GM19452 (cell line): ENCODE measurements around the gene S1PR4.
A peak's percentile ranks its signal among the peaks of the same experiment; 100 is the strongest.
"Not testable (repeated sequence)": the region's sequence is repeated elsewhere in the genome, so short reads cannot be mapped to it uniquely, and the experiment has no call there.

Source experiments
- ATAC-seq: cut with Tn5 transposase; IDR thresholded peaks from one replicate; pipeline ENCODE4 v1.9.1; 2021; ENCODE audit not compliant: unreplicated experiment

The S1PR4 gene

GRCh38 chr19:3151563-3152418 is 26.8 kb upstream of the S1PR4 start:
- ATAC-seq: no peak

DNA sequence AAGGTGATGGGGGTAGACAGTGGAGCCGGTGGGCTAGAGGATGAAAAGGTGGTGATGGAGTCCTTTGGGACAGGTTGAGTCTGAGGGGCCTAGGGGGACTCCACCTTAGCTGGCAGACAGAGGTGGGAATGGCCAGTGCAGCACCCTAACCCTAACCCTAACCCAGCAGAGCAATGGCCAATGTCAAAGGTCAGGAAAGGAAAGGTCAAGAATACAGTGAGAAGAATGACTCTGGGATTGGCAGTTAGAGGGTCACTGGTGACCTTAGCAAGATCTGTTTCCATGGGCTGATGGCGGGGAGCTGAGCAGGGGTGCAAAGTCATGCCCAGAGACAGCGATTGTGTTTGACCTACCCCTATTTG is 26.2 kb upstream of the S1PR4 start:
- ATAC-seq: no peak

DNA sequence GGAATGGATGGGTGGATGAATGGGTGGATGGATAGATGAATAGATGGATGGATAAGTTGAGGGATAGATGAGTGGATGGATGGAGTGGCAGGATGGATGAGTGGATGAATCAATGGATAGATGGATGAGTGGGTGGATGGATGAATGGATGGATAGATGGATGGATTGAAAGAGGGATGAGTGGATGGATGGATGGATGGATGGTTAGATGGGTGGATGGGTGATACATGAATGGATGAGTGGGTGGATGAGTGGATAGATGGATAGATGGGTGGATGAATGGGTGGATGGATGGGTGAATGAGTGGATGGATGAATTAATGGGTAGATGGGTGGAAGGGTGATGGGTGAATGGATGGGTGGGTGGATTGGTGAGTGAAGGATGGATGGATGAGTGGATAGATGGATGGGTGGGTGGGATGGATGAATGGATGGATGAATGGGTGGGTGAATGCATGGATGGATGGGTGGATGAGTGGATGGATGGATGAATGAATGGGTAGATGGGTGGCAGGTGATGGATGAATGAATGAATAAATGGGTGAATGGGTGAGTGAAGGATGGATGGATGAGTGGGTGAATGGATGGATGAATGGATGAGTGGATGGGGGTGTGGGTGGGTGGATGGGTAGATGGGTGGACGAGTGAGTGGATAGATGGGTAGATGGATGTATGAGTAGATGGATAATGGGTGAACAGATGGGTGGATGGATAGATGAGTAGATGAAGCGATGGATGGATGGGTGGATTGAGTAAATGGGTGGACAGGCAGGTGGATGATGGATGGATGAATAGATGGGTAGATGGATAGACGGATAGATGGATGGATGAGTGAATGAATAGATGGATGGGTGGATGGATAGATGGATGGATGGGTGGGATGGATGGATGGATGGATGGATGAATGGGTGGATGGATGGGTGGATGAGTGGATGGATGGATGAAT is 25.0 kb upstream of the S1PR4 start:
- no peak for ATAC-seq

- ATAC-seq: not testable (repeated sequence)
Measured at GRCh38 chr19:3154447-3154846, 24.1 kb upstream of the S1PR4 start.

- ATAC-seq: peak; percentile 78
Measured at GRCh38 chr19:3154957-3155736, 23.4 kb upstream of the S1PR4 start.

DNA sequence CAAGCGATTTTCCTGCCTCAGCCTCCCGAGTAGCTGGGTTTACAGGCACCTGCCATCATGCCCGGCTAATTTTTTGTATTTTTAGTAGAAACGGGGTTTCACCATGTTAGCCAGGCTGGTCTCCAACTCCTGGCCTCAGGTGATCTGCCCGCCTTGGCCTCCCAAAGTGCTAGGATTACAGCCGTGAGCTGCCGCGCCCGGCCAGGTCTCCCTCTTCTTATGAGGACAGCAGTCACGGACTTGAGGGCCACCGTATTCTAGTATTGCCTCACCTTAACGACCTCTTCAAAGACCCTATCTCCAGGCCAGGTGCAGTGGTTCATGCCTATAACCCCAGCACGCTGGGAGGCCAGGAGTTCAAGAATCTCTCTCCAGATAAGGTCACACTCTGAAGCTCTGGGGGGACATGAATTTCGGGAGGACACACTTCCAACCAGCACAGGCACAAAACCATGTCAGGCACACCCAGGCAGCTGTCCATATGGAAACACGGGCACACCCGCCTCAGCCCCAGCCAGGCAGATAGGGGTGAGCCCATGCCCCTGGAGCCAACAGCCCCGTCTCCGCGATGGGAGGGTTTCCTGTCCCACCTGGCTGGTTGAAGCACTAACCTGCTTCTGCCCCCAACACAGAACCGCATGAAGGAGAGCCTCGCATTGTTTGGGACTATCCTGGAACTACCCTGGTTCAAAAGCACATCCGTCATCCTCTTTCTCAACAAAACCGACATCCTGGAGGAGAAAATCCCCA is 21.3 kb upstream of the S1PR4 start:
- no peak for ATAC-seq

DNA sequence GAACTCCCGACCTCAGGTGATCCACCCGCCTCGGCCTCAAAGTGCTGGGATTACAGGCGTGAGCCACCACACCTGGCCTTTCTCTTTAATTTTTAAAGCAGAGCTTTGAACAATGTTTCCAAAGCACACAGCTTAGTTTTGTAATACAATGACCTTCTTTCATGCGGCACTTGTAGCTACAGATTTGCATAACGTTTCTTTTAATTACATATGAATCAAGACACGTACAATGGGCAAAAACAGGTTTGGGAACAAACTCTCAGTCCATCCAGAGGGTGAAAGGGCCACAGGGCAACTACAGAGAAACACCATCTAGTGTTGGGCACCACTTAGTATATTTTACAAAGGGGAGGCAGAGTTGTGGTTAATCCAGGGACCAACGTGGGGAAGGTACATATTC is 19.0 kb upstream of the S1PR4 start:
- no peak for ATAC-seq

DNA sequence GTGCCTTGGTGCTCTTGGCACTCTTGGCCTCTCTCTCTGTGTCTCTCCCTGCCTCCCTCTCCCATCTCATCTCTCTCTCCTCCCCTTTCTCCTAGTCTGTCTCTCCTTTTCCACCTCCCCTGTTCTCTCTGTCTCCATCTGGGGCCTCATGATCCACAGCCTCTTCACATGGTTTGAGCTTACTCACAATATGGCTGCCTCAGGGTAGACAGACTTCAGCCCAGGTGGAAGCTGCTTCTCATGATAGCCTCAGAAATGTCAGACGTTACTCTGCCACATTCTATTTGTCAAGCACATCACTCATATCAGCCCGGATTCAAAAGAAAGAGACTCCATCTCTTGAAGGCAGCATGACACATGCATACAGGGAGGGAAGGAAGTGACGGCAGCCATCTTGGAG is 18.4 kb upstream of the S1PR4 start:
- ATAC-seq: no peak

DNA sequence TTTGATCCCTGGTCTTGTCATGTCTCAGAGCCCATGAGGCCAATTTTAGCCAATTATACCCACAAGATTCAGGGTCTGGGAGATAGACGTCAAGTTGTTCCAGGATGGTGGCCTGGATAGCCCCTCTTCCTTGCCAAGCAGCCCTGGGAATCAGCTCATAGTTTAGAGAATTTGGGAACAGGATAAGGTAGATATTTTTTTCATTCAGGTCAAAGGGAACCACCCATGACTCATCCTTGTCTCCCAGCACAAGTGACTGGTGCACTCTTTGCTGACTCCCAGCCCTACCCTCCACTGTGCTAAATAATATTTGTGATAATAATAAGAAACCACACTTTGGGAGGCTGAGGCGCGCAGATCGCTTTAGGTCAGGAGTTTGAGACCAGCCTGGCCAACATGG is 17.1 kb upstream of the S1PR4 start:
- ATAC-seq: no peak

DNA sequence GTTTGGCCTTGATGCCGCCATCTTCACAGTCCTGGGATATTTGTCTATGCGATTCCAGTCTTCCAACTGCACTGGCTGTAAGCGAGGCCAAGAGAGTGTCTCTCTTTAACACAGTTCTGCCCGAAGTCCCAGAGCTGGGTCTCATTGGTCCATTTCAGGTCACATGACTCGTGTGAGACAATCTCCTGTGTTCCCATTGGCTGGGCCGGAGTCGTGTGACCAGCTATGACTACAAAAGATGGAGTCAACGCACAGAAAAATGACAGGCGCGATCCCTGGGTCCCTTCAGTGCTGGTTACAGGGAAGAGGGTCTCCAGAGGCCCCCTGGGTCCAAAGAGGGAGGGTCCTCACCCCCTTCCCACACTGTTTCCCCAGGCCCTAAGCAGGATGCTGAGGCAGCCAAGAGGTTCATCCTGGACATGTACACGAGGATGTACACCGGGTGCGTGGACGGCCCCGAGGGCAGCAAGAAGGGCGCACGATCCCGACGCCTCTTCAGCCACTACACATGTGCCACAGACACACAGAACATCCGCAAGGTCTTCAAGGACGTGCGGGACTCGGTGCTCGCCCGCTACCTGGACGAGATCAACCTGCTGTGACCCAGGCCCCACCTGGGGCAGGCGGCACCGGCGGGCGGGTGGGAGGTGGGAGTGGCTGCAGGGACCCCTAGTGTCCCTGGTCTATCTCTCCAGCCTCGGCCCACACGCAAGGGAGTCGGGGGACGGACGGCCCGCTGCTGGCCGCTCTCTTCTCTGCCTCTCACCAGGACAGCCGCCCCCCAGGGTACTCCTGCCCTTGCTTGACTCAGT is 15.9 kb upstream of the S1PR4 start:
- no peak for ATAC-seq

DNA sequence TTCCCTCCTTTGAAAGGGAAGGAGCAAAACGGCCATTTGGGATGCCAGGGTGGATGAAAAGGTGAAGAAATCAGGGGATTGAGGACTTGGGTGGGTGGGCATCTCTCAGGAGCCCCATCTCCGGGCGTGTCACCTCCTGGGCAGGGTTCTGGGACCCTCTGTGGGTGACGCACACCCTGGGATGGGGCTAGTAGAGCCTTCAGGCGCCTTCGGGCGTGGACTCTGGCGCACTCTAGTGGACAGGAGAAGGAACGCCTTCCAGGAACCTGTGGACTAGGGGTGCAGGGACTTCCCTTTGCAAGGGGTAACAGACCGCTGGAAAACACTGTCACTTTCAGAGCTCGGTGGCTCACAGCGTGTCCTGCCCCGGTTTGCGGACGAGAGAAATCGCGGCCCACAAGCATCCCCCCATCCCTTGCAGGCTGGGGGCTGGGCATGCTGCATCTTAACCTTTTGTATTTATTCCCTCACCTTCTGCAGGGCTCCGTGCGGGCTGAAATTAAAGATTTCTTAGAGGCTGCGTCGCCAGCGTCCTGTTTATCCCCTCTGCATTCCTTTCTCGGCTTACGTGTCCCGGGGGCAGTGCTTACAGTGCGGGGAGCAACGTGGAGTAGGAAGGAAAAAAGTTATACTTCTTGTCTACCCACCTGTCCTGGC is 15.2 kb upstream of the S1PR4 start:
- no peak for ATAC-seq

DNA sequence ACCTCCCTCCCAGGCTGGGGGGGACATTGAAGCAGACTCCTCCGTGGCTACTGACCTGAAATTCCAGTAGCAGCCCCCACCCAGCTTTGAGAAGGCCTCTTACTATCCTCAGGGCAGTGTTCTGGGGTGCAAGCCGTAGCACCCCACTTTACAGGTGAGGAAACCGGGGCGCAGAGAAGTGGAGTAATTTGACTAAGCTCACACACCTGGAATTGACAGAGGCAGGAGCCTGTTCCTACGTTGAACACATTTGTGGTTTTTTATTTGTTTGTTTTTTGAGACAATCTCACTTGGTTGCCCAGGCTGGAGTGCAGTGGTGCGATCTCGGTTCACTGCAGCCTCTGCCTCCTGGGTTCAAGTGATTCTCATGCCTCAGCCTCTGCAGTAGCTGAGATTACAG is 14.6 kb upstream of the S1PR4 start:
- no peak for ATAC-seq

- no peak for ATAC-seq
Measured at GRCh38 chr19:3167533-3168272, 10.9 kb upstream of the S1PR4 start.

DNA sequence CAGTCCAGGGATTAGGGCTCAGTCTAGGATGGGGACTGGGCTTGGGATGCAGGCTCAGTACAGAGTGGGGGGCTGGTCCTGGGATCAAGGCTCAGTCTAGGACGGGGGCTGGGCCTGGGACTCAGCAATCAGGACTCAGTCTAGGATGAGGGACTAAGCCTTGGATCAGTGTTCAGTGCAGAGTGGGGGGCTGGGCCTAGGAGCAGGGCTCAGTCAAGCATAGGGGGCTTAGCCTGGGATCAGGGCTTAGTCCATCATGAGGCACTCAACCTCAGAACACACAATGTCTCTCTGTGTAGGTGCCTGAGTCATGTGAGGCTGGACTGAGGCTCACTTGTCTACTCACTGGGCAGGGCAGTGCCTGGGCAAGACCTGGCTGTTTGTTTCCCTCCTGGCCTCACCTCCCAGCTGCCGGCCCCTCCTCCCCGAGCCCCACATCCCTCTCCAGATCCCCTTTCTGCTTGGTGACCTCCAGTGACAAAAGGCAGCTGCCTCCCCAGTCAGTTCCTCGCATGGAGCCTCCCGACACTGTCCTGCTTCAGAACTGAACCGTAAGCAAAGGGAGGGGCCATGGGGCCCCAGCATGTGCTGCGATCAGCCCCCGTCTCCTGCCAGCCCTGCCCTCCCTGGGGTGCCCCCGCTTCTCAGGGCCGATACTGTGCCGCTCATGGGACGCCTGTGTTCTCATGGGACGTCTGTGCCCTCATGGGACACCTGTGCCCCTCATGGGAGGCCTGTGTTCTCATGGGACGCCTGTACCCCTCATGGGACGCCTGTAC is 6.5 kb upstream of the S1PR4 start:
- ATAC-seq: no peak

DNA sequence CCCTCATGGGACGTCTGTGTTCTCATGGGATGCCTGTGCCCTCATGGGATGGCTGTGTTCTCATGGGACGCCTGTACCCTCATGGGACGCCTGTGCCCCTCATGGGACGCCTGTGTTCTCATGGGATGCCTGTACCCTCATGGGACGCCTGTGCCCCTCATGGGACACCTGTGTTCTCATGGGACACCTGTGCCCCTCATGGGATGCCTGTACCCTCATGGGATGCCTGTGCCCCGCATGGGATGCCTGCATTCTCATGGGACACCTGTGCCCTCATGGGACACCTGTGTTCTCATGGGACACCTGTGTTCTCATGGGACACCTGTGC is 5.9 kb upstream of the S1PR4 start:
- not testable (repeated sequence) for ATAC-seq

DNA sequence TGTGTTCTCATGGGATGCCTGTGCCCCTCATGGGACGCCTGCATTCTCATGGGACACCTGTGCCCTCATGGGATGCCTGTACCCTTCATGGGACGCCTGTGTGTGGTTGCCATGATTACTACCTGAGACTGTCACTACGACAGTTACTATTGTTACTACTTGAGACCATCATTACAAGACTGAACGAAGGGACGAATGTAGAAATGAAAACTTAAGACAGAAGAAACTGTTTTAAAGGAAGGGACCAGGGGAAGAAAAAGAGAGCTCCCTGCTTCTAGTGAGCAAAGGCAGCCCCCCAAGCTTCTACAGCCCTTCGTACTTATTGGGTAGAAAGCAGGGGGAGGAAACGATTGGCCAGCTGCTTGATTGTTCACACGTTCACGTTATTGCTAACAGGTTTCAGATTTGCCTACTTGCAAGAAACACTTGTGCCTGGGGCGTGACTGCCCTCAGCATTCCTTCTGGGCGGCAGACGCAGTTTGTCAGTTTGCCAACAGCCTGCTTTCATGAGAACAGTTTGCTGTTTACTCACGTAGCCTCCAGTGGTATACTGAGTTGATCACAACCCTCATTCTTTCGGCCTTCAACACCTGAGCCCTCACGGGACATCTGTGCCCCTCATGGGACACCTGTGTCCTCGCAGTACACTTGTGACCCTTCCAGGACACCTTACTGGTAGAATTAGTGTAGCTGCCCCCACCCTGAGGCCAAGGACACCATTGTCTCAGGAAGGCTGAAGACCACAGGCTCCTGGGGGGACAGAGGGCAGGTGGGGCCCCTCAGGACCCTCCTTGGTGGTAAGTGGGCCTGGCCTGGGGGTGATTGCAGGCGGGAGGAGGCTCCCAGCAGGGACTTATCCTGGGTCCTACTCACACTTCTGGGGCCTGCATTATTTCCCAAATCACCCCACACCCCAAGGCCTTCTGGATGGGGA is 2.5 kb upstream of the S1PR4 start:
- ATAC-seq: no peak
